Measurements from ENCODE around the gene CFAP77. TPM values are rescaled to one million over a fixed set of nuclear protein-coding genes. Genes with fewer than 3 reads are reported as not detected.

The CFAP77 gene
- polyA plus RNA-seq, 1 of the 3 experiments (the other 2 are of a cell fraction) = 1.1 TPM

- no peak for TF ChIP-seq POLR2AphosphoS5 (IDR thresholded peaks at IDR 0.05; ENCODE audit: low read depth, low read length)
- no peak for TF ChIP-seq TCF12 (IDR thresholded peaks at IDR 0.05)
- no peak for TF ChIP-seq GATA2 (CRISPR knock-in tag; IDR thresholded peaks at IDR 0.05)
- no peak for TF ChIP-seq EP300 (IDR thresholded peaks at IDR 0.05; ENCODE audit: borderline replicate concordance in 1 of 2, low read depth in 1 of 2, low read length in 1 of 2)
- no peak for TF ChIP-seq ZBTB33 (IDR thresholded peaks at IDR 0.05; ENCODE audit: borderline replicate concordance, low read depth)
- TF ChIP-seq NRF1 (IDR thresholded peaks at IDR 0.05; ENCODE audit: low read depth, low read length) = no peak
- TF ChIP-seq MEF2A (IDR thresholded peaks at IDR 0.05; ENCODE audit: borderline replicate concordance, low read depth) = no peak
- TF ChIP-seq RAD21 (IDR thresholded peaks at IDR 0.05; ENCODE audit: low read length) = no peak
- Histone ChIP-seq H3K4me3 (ENCODE audit: low read depth in 2 of 2, low read length in 1 of 2) (no peak overlapping the region), H2AFZ (ENCODE audit: low read depth) (no peak overlapping the region), H4K20me1 (ENCODE audit: insufficient read depth) (no peaks in the 10 kb centered on the region), H3K27ac (ENCODE audit: low read depth in 2 of 2, low read length in 1 of 2) (no peak overlapping the region), H3K79me2 (ENCODE audit: insufficient read depth) (no peaks in the 10 kb centered on the region), H3K9ac (no peak overlapping the region), H3K4me2 (no peak overlapping the region), H3K27me3 (ENCODE audit: insufficient read depth) (no peaks in the 10 kb centered on the region), H3F3A (replicated peaks; ENCODE audit: insufficient read depth) (peaks cover 8% of the 10 kb centered on the region), H3K36me3 (replicated peaks in 1 of 2; ENCODE audit: control insufficient read depth in 1 of 2, insufficient read depth in 2 of 2, low read length in 1 of 2) (no peaks in the 10 kb centered on the region), H3K4me1 (ENCODE audit: control insufficient read depth in 1 of 2, insufficient read depth in 2 of 2, low read depth in 1 of 2, low read length in 1 of 2) (peaks cover 0 to 11% of the 10 kb centered on the region in 2 experiments; a peak in 1 of 4 replicates), H3K9me2 (no peaks in the 10 kb centered on the region), H3K9me3 (no peaks in the 10 kb centered on the region)
- CTCF ChIA-PET = interaction anchor here (0.8 to 9.5 kb wide), 6 partner anchors 10 to 385 kb away, joined by 3 to 72 read pairs (median 4); no protein-coding TSS in a partner anchor
- POLR2A ChIA-PET = no interaction called here
- no peak for DNase-seq
- WGBS (ENCODE audit: low lambda C conversion rate) = 74% methylated on average over 7 of the region's 7 CpGs
Observed at GRCh38 chr9:132414731-132415130, 4.7 kb downstream of the CFAP77 start.

GRCh38 chr9:132415181-132415580 lies 5.2 kb downstream of the CFAP77 start:
- TF ChIP-seq TCF12 (IDR thresholded peaks at IDR 0.05) = no peak
- no peak for TF ChIP-seq FOXJ3 (CRISPR knock-in tag; IDR thresholded peaks at IDR 0.05)
- TF ChIP-seq GABPA (IDR thresholded peaks at IDR 0.05; ENCODE audit: low read depth) = no peak
- TF ChIP-seq SMC3 (IDR thresholded peaks at IDR 0.05; ENCODE audit: low read depth, low read length) = no peak
- TF ChIP-seq EZH2phosphoT487 (IDR thresholded peaks at IDR 0.05; ENCODE audit: borderline replicate concordance, low read depth) = no peak
- no peak for TF ChIP-seq IRF3 (IDR thresholded peaks at IDR 0.05; ENCODE audit: low read depth, low read length)
- Histone ChIP-seq H3F3A (replicated peaks; ENCODE audit: insufficient read depth) (peaks cover 8% of the 10 kb centered on the region), H3K9me2 (no peaks in the 10 kb centered on the region), H3K27me3 (ENCODE audit: insufficient read depth) (no peaks in the 10 kb centered on the region), H3K36me3 (replicated peaks in 1 of 2; ENCODE audit: control insufficient read depth in 1 of 2, insufficient read depth in 2 of 2, low read length in 1 of 2) (no peaks in the 10 kb centered on the region), H4K20me1 (ENCODE audit: insufficient read depth) (no peaks in the 10 kb centered on the region), H3K79me2 (ENCODE audit: insufficient read depth) (no peaks in the 10 kb centered on the region), H3K4me3 (ENCODE audit: low read depth in 2 of 2, low read length in 1 of 2) (no peak overlapping the region), H3K4me2 (no peak overlapping the region), H2AFZ (ENCODE audit: low read depth) (no peak overlapping the region), H3K9me3 (no peaks in the 10 kb centered on the region), H3K27ac (ENCODE audit: low read depth in 2 of 2, low read length in 1 of 2) (no peak overlapping the region), H3K4me1 (ENCODE audit: control insufficient read depth in 1 of 2, insufficient read depth in 2 of 2, low read depth in 1 of 2, low read length in 1 of 2) (peaks cover 0 to 11% of the 10 kb centered on the region in 2 experiments; a peak in 1 of 4 replicates), H3K9ac (no peak overlapping the region)
- no peak for DNase-seq
- ChIA-PET POLR2A (no interaction called here), CTCF (interaction anchor here (0.8 to 9.5 kb wide), 6 partner anchors 10 to 385 kb away, joined by 3 to 72 read pairs (median 4); no protein-coding TSS in a partner anchor)
- 73% methylated on average over 11 of the region's 12 CpGs for WGBS (ENCODE audit: low lambda C conversion rate)
